Inferior parietal cortex (tissue), 1 donor: ENCODE measurements around the gene TAX1BP3.

Experiments
- DNase-seq: peaks from one replicate; pipeline ENCODE4 v3.0.0-alpha.2; 2016; ENCODE audit errors: extremely low spot score

The TAX1BP3 gene

GRCh38 chr17:3688027-3688553 lies 19.7 kb upstream of the TAX1BP3 start:
- DNase-seq = no peak

DNA sequence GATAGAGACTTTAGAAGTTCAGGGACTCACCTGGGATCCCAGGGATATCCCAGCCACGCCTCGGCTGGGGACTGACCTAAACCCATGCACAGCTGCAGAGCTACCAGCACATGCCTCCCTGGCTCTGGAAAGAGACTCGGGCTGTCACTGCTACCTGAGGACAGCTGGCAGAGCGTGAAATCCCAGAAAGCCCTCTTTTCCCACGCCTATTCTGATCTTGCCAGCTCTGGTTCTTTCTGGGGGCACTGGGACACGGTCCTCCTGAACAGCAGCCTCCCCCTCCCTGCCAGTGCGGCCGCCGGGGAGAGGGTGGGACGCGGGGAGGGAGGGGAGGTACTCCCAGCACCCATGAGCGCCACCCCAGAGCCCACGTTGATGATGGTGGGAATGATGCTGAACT lies 16.8 kb upstream of the TAX1BP3 start:
- DNase-seq = no peak

GRCh38 chr17:3683054-3683511 lies 14.7 kb upstream of the TAX1BP3 start:
- DNase-seq = no peak

DNA sequence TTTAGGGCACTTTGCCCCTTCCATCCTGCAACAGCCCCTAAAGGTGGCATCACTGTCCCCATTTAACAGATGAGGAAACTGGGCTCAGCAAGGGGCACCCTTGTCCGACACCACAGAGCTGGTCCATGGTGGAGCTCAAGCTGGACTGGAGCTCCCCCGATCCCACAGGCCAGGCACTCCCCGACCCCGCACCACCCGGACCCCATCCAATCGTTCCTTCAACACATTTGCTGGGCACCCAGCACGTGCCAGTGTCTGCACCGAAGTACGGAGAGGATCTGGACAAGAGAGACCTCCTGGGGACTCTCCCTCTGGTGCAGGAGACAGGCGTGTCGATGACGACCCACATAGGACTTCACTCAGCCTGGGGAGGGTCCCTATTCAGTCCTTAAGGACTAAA lies 13.7 kb upstream of the TAX1BP3 start:
- DNase-seq = no peak

GRCh38 chr17:3681565-3681964 lies 13.2 kb upstream of the TAX1BP3 start:
- DNase-seq = no peak

DNA sequence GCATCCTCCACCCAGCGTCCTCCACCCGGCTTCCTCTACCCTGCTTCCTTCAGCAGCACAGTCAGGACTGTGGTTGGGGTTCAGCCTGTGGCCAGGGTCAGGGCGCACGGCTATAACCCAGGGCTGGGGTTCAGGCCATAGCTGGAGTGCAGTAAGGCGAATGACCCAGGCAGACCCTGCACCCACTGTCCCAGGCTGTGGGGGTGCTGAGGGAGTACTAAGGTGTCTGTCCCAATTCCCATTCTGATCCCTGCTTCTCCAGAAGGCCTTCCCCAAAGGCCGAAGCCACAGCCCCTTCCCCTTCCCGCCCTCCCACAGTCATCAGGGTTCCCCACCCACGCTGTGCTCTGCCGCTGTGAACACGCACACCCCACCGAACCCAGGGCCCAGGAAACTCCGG lies 12.7 kb upstream of the TAX1BP3 start:
- DNase-seq = no peak

- DNase-seq = no peak
These were observed 11.3 kb upstream of the TAX1BP3 start for GRCh38 chr17:3679531-3680126.

DNA sequence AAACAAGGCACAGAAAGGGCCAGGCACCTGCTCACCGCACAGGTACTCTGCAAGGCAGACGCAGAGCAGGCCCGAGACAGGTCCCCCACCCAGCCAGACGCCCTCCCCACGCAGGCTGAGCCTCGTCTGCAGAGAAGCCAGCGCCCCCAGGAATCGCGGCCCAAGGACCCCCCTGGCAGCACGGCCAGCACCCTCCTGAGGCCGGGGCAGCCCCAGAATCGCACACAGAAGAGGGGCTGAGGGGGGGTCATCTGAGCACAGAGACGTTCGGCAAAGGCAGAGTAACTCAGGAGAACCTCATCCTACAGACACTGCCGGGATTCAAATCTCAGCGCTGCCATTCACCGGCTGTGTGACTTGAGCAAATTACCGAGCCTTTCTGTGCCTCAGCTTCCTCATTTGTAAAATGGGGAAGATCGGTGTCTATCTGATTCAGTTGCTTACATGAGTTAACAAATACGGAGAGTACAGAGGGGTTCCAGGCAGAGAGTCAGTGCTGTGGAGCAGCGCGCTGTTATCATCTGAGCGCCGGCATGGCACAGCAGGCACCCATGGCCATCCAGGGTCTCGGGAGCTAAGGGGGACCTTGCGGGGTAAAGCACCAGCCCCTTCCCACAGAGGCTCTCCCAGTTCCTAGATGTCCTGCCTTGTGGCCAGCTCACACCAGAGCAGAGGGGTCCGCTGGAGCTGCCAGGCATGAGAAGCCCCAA lies 10.6 kb upstream of the TAX1BP3 start:
- DNase-seq = no peak

- DNase-seq = peak; percentile 27
These were observed 9.9 kb upstream of the TAX1BP3 start for GRCh38 chr17:3678095-3678820.

DNA sequence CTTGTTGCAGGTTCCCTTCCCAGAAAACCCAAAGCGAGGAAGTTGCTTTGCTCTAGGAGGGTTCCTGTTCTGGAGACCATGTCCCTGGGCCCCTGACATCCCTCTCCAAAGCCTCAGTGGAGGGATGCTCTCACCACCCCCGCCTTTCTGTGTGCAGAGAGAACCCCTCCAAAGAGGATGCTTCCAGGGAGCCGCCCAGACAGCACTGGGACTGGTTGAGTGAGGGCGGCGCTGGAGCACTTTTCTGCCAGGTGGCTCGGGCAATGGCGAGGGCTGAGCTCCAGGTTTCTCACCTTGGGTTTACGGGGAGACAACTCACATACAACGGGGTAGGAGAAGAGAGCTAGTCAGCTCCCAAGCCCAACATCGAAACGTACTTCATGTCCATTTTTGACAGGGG lies 7.5 kb upstream of the TAX1BP3 start:
- DNase-seq = no peak

DNA sequence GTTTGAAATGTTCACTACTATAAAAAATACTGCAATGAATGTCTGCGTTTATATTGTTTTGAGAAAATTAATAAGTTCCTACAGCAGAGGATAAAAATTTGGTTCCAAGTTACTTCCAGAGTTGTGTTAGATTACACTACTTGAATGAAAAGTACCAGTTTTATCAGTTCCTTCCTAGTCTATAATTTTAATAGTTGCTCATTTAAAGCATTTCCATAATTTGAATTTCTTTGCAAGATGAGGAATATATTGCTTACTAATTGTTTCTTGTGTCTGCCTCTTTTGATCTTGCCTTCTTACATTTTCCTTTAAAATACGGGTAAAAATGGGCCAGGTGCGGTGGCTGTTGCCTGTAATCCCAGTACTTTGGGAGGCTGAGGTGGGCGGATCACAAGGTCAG lies 4.2 kb upstream of the TAX1BP3 start:
- DNase-seq = no peak

- DNase-seq = no peak
These were observed 1.2 kb upstream of the TAX1BP3 start for GRCh38 chr17:3669548-3669947.

GRCh38 chr17:3669085-3669347 lies 638 bp upstream of the TAX1BP3 start:
- no peak for DNase-seq

DNA sequence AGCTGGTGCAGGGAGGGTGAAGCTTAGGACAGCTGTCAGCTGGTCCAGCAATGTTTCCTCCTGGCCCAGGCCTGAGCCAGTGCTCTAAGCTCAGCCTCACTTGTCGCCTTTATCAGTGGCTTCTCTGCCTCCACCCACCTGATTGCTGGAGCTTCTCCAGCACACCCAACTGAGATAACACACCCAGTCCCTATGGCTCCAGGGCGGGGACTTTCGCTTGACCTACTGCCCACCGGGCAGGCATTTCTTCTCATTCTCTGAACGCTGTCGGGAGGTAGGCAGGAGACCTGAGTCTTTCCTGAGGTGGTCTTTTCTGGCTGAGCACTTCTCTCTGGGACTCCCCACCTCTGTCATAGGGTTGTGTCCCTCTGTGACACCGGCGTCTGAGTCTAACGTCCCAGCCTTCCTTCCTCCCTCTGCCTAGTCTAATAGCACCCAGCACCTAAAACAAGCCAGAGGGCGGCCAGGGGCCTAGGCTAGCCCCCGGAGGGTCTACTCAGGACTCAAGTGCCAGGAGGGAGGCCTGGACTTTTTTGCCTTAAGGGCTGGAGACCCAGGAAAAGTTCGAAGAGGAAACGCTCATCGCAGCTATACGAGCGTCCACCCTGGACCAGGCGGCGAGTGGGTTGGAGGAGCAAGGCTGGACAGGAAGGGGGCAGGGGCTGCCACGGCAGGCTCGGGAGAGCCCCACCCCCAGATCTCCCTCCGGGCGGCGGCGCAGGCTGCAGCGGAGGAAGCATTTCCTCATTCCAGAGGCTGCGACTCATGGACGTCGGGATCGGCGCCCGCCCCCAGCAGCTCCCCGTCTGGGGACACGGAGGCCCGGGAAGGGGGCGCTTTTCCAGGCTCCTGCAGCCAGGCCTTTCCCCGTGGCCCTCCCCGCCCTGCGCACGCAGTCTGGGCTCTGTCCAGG lies 756 bp downstream of the TAX1BP3 start:
- DNase-seq = peak; percentile 27

GRCh38 chr17:3666516-3666915 lies 1.9 kb downstream of the TAX1BP3 start:
- no peak for DNase-seq

GRCh38 chr17:3665834-3666233 lies 2.5 kb downstream of the TAX1BP3 start:
- DNase-seq = peak; percentile 22

DNA sequence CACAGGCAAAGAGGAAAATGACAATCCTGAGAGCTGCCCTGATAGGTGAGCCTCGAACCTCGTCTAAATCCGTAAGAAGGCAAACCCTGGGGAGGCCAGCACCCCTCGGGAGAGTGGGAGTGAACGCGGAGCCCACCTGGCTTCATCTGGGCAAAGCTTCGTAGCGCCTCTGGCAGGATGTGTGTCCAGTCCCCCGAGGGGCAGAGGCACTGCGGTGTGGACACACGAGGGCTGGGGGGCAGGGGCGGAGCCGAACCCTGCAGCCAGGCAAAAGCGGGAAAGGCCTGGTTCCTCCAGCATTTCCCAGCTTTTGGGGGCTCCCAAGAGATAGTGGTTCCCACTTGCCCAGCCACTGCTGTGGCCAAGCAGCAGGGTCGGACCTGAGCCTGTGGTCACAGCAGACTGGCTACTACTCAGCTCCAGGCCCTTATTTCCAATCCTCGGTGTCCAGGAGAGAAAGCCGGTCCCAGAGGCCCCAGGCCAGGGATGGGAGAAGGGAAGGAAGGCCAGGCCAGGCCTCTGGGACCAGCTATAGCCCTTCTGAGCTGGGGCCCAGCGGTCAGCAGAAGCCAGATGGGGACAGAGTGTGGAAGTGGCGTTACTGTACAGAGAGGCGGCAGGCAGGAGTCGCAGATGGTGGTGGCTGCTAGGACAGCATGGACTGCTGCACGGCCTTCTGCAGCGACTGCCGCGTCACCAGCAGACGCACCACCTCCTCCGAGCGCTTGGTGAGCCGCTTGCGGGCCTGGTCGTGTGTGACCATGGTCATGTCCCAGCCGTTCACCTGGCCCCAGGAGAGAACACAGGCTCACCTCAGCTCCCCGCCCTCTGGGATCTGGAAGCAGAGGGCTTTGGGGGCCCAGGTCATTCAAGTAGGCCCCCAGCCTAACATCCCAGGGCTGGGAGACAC lies 5.0 kb downstream of the TAX1BP3 start:
- no peak for DNase-seq

DNA sequence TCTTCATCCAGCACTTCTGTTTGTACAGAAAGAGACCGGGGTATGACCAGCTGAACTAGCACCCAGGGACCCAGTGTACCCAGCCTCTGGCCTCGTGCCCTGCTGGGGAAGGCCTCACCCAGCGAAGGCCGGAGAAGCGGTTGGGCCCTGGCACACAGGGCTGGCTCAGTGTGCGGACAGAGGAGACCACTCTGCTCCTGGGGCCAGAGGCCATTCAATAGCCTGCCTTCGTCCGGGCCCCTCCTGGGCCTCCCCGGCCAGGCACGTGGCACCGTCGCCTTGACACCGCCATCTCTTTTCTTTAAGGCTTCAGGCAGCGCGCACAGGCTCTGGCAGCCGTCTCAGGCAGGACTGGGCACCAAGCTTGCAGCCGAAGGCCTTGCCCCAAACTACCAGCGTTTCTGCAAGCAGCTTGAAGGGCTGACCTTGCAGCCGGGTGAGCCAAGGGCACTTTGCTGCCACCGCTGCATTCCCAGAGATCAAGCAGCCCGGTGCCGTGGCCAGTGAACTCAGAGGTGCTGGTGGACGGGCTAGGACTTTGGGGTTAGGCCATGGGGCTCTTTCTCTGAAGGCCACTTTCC lies 8.0 kb downstream of the TAX1BP3 start:
- DNase-seq = no peak

GRCh38 chr17:3659541-3660111 lies 8.8 kb downstream of the TAX1BP3 start:
- no peak for DNase-seq

- no peak for DNase-seq
These were observed 9.5 kb downstream of the TAX1BP3 start for GRCh38 chr17:3658784-3659449.
